GM12874 (cell line): Measurements from ENCODE around the gene PCDHA6.

Experiments
- CTCF ChIP-seq: IDR thresholded peaks from 2 replicates; pipeline ENCODE4 v1.5.1; 2011; ENCODE audit warnings: low read depth, mild to moderate bottlenecking, control low read depth, low read length, moderate library complexity; ENCODE audit not compliant: insufficient read depth

Gene PCDHA6

GRCh38 chr5:140796718-140797095 is 31.1 kb upstream of the PCDHA6 start:
- no peak for TF ChIP-seq CTCF

GRCh38 chr5:140800816-140801493 is 26.8 kb upstream of the PCDHA6 start, which contains the start of gene PCDHA3:
TSS of gene PCDHA3 (plus strand) at chr5:140801057.
- TF ChIP-seq CTCF = no peak

- TF ChIP-seq CTCF = no peak
These were observed 26.3 kb upstream of the PCDHA6 start for GRCh38 chr5:140801494-140801841.

- no peak for TF ChIP-seq CTCF
These were observed 24.9 kb upstream of the PCDHA6 start for GRCh38 chr5:140802781-140803271.

- TF ChIP-seq CTCF = peak; percentile 41; the same call in 1 of the 2 replicates
These were observed 20.7 kb upstream of the PCDHA6 start, which contains the start of gene PCDHA4 for GRCh38 chr5:140806834-140807775. TSS of gene PCDHA4 (plus strand) at chr5:140807068.

GRCh38 chr5:140808889-140809291 is 18.9 kb upstream of the PCDHA6 start:
- no peak for TF ChIP-seq CTCF
